HG02885 (cell line): ENCODE data around the gene PTRHD1.

Experiments
- ATAC-seq: cut with Tn5 transposase; IDR thresholded peaks from one replicate; pipeline ENCODE4 v1.9.1; 2021; ENCODE audit warnings: mild to moderate bottlenecking; ENCODE audit not compliant: unreplicated experiment, poor library complexity

PTRHD1 gene

GRCh38 chr2:24766609-24767008 lies 26.6 kb downstream of the PTRHD1 start:
- no peak for ATAC-seq

- ATAC-seq, result no peak
Measured at GRCh38 chr2:24763843-24764242, 29.3 kb downstream of the PTRHD1 start.

- no peak for ATAC-seq
Measured at GRCh38 chr2:24762518-24762917, 30.7 kb downstream of the PTRHD1 start.

GRCh38 chr2:24761866-24762265 lies 31.3 kb downstream of the PTRHD1 start:
- ATAC-seq, result no peak

- ATAC-seq, result no peak
Measured at GRCh38 chr2:24756789-24757188, 36.4 kb downstream of the PTRHD1 start.

- ATAC-seq, result no peak
Measured at GRCh38 chr2:24754985-24755705, 38.0 kb downstream of the PTRHD1 start.

GRCh38 chr2:24749069-24749691 lies 44.0 kb downstream of the PTRHD1 start:
- no peak for ATAC-seq

- ATAC-seq, result no peak
Measured at GRCh38 chr2:24747299-24747698, 45.9 kb downstream of the PTRHD1 start.

GRCh38 chr2:24745825-24746224 lies 47.4 kb downstream of the PTRHD1 start:
- ATAC-seq, result no peak

- ATAC-seq, result no peak
Measured at GRCh38 chr2:24744356-24744755, 48.8 kb downstream of the PTRHD1 start.

- no peak for ATAC-seq
Measured at GRCh38 chr2:24743924-24744323, 49.3 kb downstream of the PTRHD1 start.

- ATAC-seq, result no peak
Measured at GRCh38 chr2:24742730-24743129, 50.5 kb downstream of the PTRHD1 start.

- no peak for ATAC-seq
Measured at GRCh38 chr2:24740142-24740541, 53.0 kb downstream of the PTRHD1 start.
